HG02970 (cell line): ENCODE results near the gene ATP1A2.
"Not testable (repeated sequence)": the region's sequence is repeated elsewhere in the genome, so short reads cannot be mapped to it uniquely, and the experiment has no call there.

Source experiments
- ATAC-seq: cut with Tn5 transposase; IDR thresholded peaks from one replicate; pipeline ENCODE4 v1.9.1; 2021; ENCODE audit warnings: mild to moderate bottlenecking, moderate library complexity, moderate number of reproducible peaks; ENCODE audit not compliant: unreplicated experiment, low FRiP score

Gene ATP1A2

GRCh38 chr1:160099716-160100375 lies 15.7 kb upstream of the ATP1A2 start:
- ATAC-seq, result no peak

GRCh38 chr1:160101037-160101716 lies 14.4 kb upstream of the ATP1A2 start:
- no peak for ATAC-seq

GRCh38 chr1:160101717-160102522 lies 13.6 kb upstream of the ATP1A2 start:
- ATAC-seq, result no peak

- ATAC-seq, result no peak
Measured at GRCh38 chr1:160103658-160104408, 11.7 kb upstream of the ATP1A2 start.

GRCh38 chr1:160104486-160104885 lies 11.1 kb upstream of the ATP1A2 start:
- no peak for ATAC-seq

GRCh38 chr1:160105155-160105554 lies 10.4 kb upstream of the ATP1A2 start:
- no peak for ATAC-seq

GRCh38 chr1:160107512-160107911 lies 8.0 kb upstream of the ATP1A2 start:
- no peak for ATAC-seq

- ATAC-seq, result no peak
Measured at GRCh38 chr1:160108888-160109662, 6.5 kb upstream of the ATP1A2 start.

GRCh38 chr1:160109686-160110085 lies 5.9 kb upstream of the ATP1A2 start:
- no peak for ATAC-seq

- not testable (repeated sequence) for ATAC-seq
Measured at GRCh38 chr1:160111462-160111861, 4.1 kb upstream of the ATP1A2 start.

GRCh38 chr1:160112357-160112756 lies 3.2 kb upstream of the ATP1A2 start:
- ATAC-seq, result no peak

GRCh38 chr1:160113407-160113806 lies 2.2 kb upstream of the ATP1A2 start:
- ATAC-seq, result no peak

- ATAC-seq, result no peak
Measured at GRCh38 chr1:160114085-160114484, 1.5 kb upstream of the ATP1A2 start.

- no peak for ATAC-seq
Measured at GRCh38 chr1:160116283-160117147, 956 bp downstream of the ATP1A2 start.

- ATAC-seq, result no peak
Measured at GRCh38 chr1:160117300-160117699, 1.7 kb downstream of the ATP1A2 start.

GRCh38 chr1:160117709-160118183 lies 2.2 kb downstream of the ATP1A2 start:
- ATAC-seq, result no peak

GRCh38 chr1:160118928-160119327 lies 3.4 kb downstream of the ATP1A2 start:
- ATAC-seq, result no peak

GRCh38 chr1:160120797-160121196 lies 5.2 kb downstream of the ATP1A2 start:
- ATAC-seq, result no peak

- ATAC-seq, result no peak
Measured at GRCh38 chr1:160121388-160121787, 5.8 kb downstream of the ATP1A2 start.
